C4-2B (cell line): ENCODE measurements around the gene RPL22L1.

ENCODE experiments used
- ZFX ChIP-seq: fragments of 450-650 bp; IDR thresholded peaks from 2 replicates; pipeline ENCODE4 v1.6.1; 2017
- TF ChIP-seq, protein P1 (sequence below): fragments of 450-650 bp; conservative IDR thresholded peaks from 2 replicates; pipeline ENCODE4 v1.5.1; 2017; ENCODE audit warnings: mild to moderate bottlenecking

GRCh38 chr3:170858599-170858998 is 11.4 kb downstream of the RPL22L1 start:
- TF ChIP-seq, protein P1, sequence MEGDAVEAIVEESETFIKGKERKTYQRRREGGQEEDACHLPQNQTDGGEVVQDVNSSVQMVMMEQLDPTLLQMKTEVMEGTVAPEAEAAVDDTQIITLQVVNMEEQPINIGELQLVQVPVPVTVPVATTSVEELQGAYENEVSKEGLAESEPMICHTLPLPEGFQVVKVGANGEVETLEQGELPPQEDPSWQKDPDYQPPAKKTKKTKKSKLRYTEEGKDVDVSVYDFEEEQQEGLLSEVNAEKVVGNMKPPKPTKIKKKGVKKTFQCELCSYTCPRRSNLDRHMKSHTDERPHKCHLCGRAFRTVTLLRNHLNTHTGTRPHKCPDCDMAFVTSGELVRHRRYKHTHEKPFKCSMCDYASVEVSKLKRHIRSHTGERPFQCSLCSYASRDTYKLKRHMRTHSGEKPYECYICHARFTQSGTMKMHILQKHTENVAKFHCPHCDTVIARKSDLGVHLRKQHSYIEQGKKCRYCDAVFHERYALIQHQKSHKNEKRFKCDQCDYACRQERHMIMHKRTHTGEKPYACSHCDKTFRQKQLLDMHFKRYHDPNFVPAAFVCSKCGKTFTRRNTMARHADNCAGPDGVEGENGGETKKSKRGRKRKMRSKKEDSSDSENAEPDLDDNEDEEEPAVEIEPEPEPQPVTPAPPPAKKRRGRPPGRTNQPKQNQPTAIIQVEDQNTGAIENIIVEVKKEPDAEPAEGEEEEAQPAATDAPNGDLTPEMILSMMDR, result no peak
- no peak for TF ChIP-seq ZFX
